B cell (primary cell): ENCODE measurements around the gene ZPLD1. TPM values are rescaled to one million over a fixed set of nuclear protein-coding genes. Genes with fewer than 3 reads are reported as not detected.

Source experiments
- ATAC-seq: fragments of 200-7000 bp; cut with Tn5 transposase; one replicate; pipeline ENCODE4 v1.10.0; 2021; ENCODE audit warnings: low read depth, mild to moderate bottlenecking, moderate number of reproducible peaks, moderate library complexity
- CTCF ChIA-PET: fragments of 350-600 bp; sonication (Branson Sonifier 250); formaldehyde crosslinking; loops from one replicate; lab custom pipeline; 2021; ENCODE audit warnings: antibody characterized with exemption, inconsistent platforms; lab: Charles Lee
- POLR2A ChIA-PET: fragments of 350-600 bp; sonication (Branson Sonifier 250); formaldehyde crosslinking; loops from one replicate; lab custom pipeline; 2021; ENCODE audit warnings: antibody characterized with exemption; lab: Charles Lee
- DNase-seq: peaks from one replicate; pipeline ENCODE4 v3.0.0; 2013
- H2AFZ ChIP-seq: 2 replicates; pipeline ENCODE4 v1.6.1; 2012; ENCODE audit warnings: mild to moderate bottlenecking, low read depth, low read length; ENCODE audit not compliant: insufficient read depth, poor library complexity, severe bottlenecking
- H3K27ac ChIP-seq, 2 donors: 1 replicate in 1 of 2; 2 replicates in 1 of 2; pipeline ENCODE4 v1.5.1; 2012 to 2013; ENCODE audit warnings: low read length in 2 of 2, mild to moderate bottlenecking in 2 of 2, moderate library complexity in 1 of 2
- H3K27me3 ChIP-seq, 4 experiments: fragments of 200-600 bp in 1 of 4; sonication (generic) in 1 of 4; replicated peaks in 1 of 4; 1 replicate in 2 of 4; 2 replicates in 2 of 4; pipeline versions ENCODE4 v1.6.1 to v1.7.0; 2013 to 2016; ENCODE audit warnings: low read length in 3 of 4, mild to moderate bottlenecking in 2 of 4, mixed read lengths in 1 of 4, moderate library complexity in 1 of 4; ENCODE audit not compliant: insufficient read depth in 4 of 4, control insufficient read depth in 3 of 4; ENCODE audit errors: control extremely low read depth in 1 of 4
- H3K36me3 ChIP-seq, 2 experiments: replicated peaks in 1 of 2; 1 replicate in 1 of 2; 2 replicates in 1 of 2; pipeline versions ENCODE4 v1.6.1 to v1.7.1; 2013; ENCODE audit warnings: low read length in 1 of 2; ENCODE audit not compliant: insufficient read depth in 2 of 2, control insufficient read depth in 1 of 2; ENCODE audit errors: control extremely low read depth in 1 of 2, extremely low read depth in 1 of 2
- H3K4me1 ChIP-seq, 2 donors: fragments of 200-600 bp in 1 of 2; sonication (generic) in 1 of 2; 1 replicate in 1 of 2; 2 replicates in 1 of 2; pipeline versions ENCODE4 v1.5.1 to v1.6.1; 2013 to 2017; ENCODE audit warnings: low read length in 2 of 2; ENCODE audit not compliant: control insufficient read depth in 2 of 2, insufficient read depth in 2 of 2
- H3K4me2 ChIP-seq: replicated peaks from 2 replicates; pipeline ENCODE3; 2012; ENCODE audit warnings: mild to moderate bottlenecking, low read depth, low read length; ENCODE audit not compliant: poor library complexity, severe bottlenecking
- H3K4me3 ChIP-seq, 5 experiments: fragments of 200-600 bp in 1 of 5; sonication (generic) in 1 of 5; 1 replicate in 3 of 5; 2 replicates in 2 of 5; pipeline versions ENCODE4 v1.5.1 to v1.7.0; 2011 to 2016; ENCODE audit warnings: low read length in 4 of 5, mild to moderate bottlenecking in 4 of 5, low read depth in 2 of 5, control low read depth in 1 of 5, moderate library complexity in 1 of 5; ENCODE audit not compliant: insufficient read depth in 1 of 5; ENCODE audit errors: control extremely low read depth in 1 of 5, extremely low read depth in 1 of 5
- H3K79me2 ChIP-seq: fragments of 200-600 bp; sonication (generic); one replicate; pipeline ENCODE4 v1.6.0; 2016; ENCODE audit warnings: low read length; ENCODE audit not compliant: control insufficient read depth, insufficient read depth
- H3K9ac ChIP-seq: fragments of 200-600 bp; sonication (generic); 2 replicates; pipeline ENCODE4 v1.6.1; 2017; ENCODE audit warnings: mild to moderate bottlenecking, low read length, moderate library complexity
- H3K9me3 ChIP-seq, 3 donors: one replicate each; pipeline versions ENCODE4 v1.6.1 to v1.7.1; 2013; ENCODE audit warnings: low read length in 2 of 3; ENCODE audit not compliant: control insufficient read depth in 2 of 3, insufficient read depth in 1 of 3; ENCODE audit errors: control extremely low read depth in 1 of 3
- H4K20me1 ChIP-seq: 2 replicates; pipeline ENCODE4 v1.6.0; 2012; ENCODE audit warnings: mild to moderate bottlenecking, low read length; ENCODE audit not compliant: insufficient read depth, control insufficient read depth, poor library complexity, severe bottlenecking
- H3K27ac Mint-ChIP-seq: one replicate; pipeline ENCODE4 v1.8.0; 2021; ENCODE audit warnings: mixed read lengths
- H3K27me3 Mint-ChIP-seq: one replicate; pipeline ENCODE4 v1.8.0; 2021; ENCODE audit warnings: mixed read lengths
- H3K4me1 Mint-ChIP-seq: one replicate; pipeline ENCODE4 v1.8.0; 2021; ENCODE audit warnings: mixed read lengths
- H3K4me3 Mint-ChIP-seq: one replicate; pipeline ENCODE4 v1.8.0; 2021; ENCODE audit warnings: mixed read lengths
- H3K9me3 Mint-ChIP-seq: one replicate; pipeline ENCODE4 v1.8.0; 2022; ENCODE audit warnings: mixed read lengths; ENCODE audit not compliant: insufficient read depth
- CTCF ChIP-seq: fragments of 200-600 bp; IDR thresholded peaks from one replicate; pipeline ENCODE4 v1.8.0; 2022; ENCODE audit warnings: antibody characterized with exemption, mild to moderate bottlenecking
- EZH2 ChIP-seq: IDR thresholded peaks from 2 replicates; pipeline ENCODE4 v1.6.1; 2012; ENCODE audit warnings: borderline replicate concordance, low read depth, mild to moderate bottlenecking, moderate library complexity, low read length; ENCODE audit not compliant: insufficient read depth, poor library complexity, severe bottlenecking
- WGBS: methylation state at CpG from one replicate; pipeline ENCODE4 v1.1.5; 2013; ENCODE audit warnings: missing lambda C conversion rate; ENCODE audit not compliant: insufficient coverage; 5-methylcytosine and 5-hydroxymethylcytosine counted together
- intact Hi-C: fragments of 100-400 bp; cut with micrococcal nuclease; formaldehyde crosslinking; loops from one replicate; pipeline ENCODE4 v1.10.0; 2022
- polyA plus RNA-seq: library from polyadenylated mRNA; depleted of rRNA; stranded (reverse); fragments of >200 nt; gene quantifications from 2 replicates; pipeline ENCODE4 v1.2.3, GENCODE V29; 2012
- total RNA-seq, 2 donors: library from RNA; stranded (reverse); fragments of 120-200 nt in 1 of 2; gene quantifications; 1 replicate in 1 of 2; 2 replicates in 1 of 2; pipeline versions ENCODE4 v1.2.3 to v1.2.4, GENCODE V29; 2013 to 2022

Gene ZPLD1
- total and polyA plus RNA-seq, 2 donors (not counting 1 experiment from before 2014, with no cell fraction given) = not detected

GRCh38 chr3:102466001-102466400 is 31.2 kb downstream of the ZPLD1 start:
- DNase-seq (no peak), ATAC-seq (no peak)
- CTCF ChIA-PET = no interaction called here
- H3K27ac Mint-ChIP-seq = no peak overlapping the region
- Histone ChIP-seq H3K4me3 (no peak overlapping the region), H2AFZ (no peak overlapping the region), H3K4me1 (no peaks in the 10 kb centered on the region), H4K20me1 (no peaks in the 10 kb centered on the region), H3K9me3 (no peaks in the 10 kb centered on the region), H3K27me3 (peaks cover 0 to 7% (median 2%) of the 10 kb centered on the region in 4 experiments), H3K4me2 (no peak overlapping the region), H3K27ac (no peak overlapping the region), H3K79me2 (no peaks in the 10 kb centered on the region), H3K9ac (no peak overlapping the region), H3K36me3 (no peaks in the 10 kb centered on the region)
- POLR2A ChIA-PET = no interaction called here
- no peaks in the 10 kb centered on the region for H3K4me1 Mint-ChIP-seq
- WGBS = 33% methylated on average over 1 of the region's 1 CpG
- intact Hi-C loops = no loop called here
- H3K9me3 Mint-ChIP-seq = no peaks in the 10 kb centered on the region
- TF ChIP-seq EZH2 = no peak
- TF ChIP-seq CTCF = no peak
- H3K27me3 Mint-ChIP-seq = peaks cover 12% of the 10 kb centered on the region
- no peak overlapping the region for H3K4me3 Mint-ChIP-seq

- Histone ChIP-seq H3K4me1 (no peaks in the 10 kb centered on the region), H3K79me2 (no peaks in the 10 kb centered on the region), H2AFZ (no peak overlapping the region), H3K9me3 (no peaks in the 10 kb centered on the region), H3K4me2 (no peak overlapping the region), H3K27me3 (peaks cover 0 to 7% (median 2%) of the 10 kb centered on the region in 4 experiments), H4K20me1 (no peaks in the 10 kb centered on the region), H3K9ac (no peak overlapping the region), H3K36me3 (no peaks in the 10 kb centered on the region), H3K27ac (no peak overlapping the region), H3K4me3 (no peak overlapping the region)
- ChIA-PET CTCF (no interaction called here), POLR2A (no interaction called here)
- intact Hi-C loops = no loop called here
- Mint-ChIP-seq H3K27me3 (peaks cover 11% of the 10 kb centered on the region), H3K4me3 (no peak overlapping the region), H3K4me1 (no peaks in the 10 kb centered on the region), H3K27ac (no peak overlapping the region), H3K9me3 (no peaks in the 10 kb centered on the region)
- TF ChIP-seq CTCF = no peak
- TF ChIP-seq EZH2 = no peak
- 100% methylated on average over 1 of the region's 6 CpGs for WGBS
- no peak for ATAC-seq
- no peak for DNase-seq
These were observed 35.3 kb downstream of the ZPLD1 start for GRCh38 chr3:102470066-102470465.
